Neural crest cell (in vitro differentiated cells): ENCODE data around the gene PYGL. TPM values are rescaled to one million over a fixed set of nuclear protein-coding genes. Genes with fewer than 3 reads are reported as not detected.

Experiments used
- DNase-seq: peaks from one replicate; pipeline ENCODE4 v3.0.0; 2021; ENCODE audit warnings: low read depth, mixed read lengths, low spot score
- H3K27ac Mint-ChIP-seq: one replicate; pipeline ENCODE4 v1.8.0; 2021; ENCODE audit warnings: mild to moderate bottlenecking, mixed read lengths; ENCODE audit not compliant: unreplicated experiment
- H3K27me3 Mint-ChIP-seq: 2 replicates; pipeline ENCODE4 v1.8.0; 2021; ENCODE audit warnings: low read depth, mild to moderate bottlenecking, mixed read lengths
- H3K36me3 Mint-ChIP-seq: 2 replicates; pipeline ENCODE4 v1.8.0; 2021; ENCODE audit warnings: low read depth, mild to moderate bottlenecking, mixed read lengths
- H3K4me1 Mint-ChIP-seq: 2 replicates; pipeline ENCODE4 v1.8.0; 2021; ENCODE audit warnings: mixed read lengths
- H3K4me3 Mint-ChIP-seq: one replicate; pipeline ENCODE4 v1.8.0; 2021; ENCODE audit warnings: mild to moderate bottlenecking, mixed read lengths
- H3K9me3 Mint-ChIP-seq: 2 replicates; pipeline ENCODE4 v1.8.0; 2021; ENCODE audit warnings: mixed read lengths
- CTCF ChIP-seq: fragments of 200-600 bp; sonication (generic); conservative IDR thresholded peaks from 2 replicates; pipeline ENCODE4 v1.5.0; 2021; ENCODE audit warnings: antibody characterized with exemption, mild to moderate bottlenecking
- total RNA-seq: library from RNA; stranded (reverse); gene quantifications from 2 replicates; pipeline ENCODE4 v1.2.1, GENCODE V29; 2021

PYGL gene
- total RNA-seq, 1 donor from 2014 or later: 45.3 TPM

GRCh38 chr14:50892255-50892654 is 52.0 kb downstream of the PYGL start:
- Mint-ChIP-seq H3K9me3 (no peaks in the 10 kb centered on the region), H3K27me3 (no peaks in the 10 kb centered on the region), H3K4me3 (no peak overlapping the region), H3K27ac (no peak overlapping the region), H3K4me1 (peaks cover 8% of the 10 kb centered on the region), H3K36me3 (no peaks in the 10 kb centered on the region)
- no peak for DNase-seq
- TF ChIP-seq CTCF: no peak

GRCh38 chr14:50887476-50887875 is 56.8 kb downstream of the PYGL start:
- no peak for TF ChIP-seq CTCF
- peaks cover 8% of the 10 kb centered on the region for H3K4me1 Mint-ChIP-seq
- no peak overlapping the region for H3K4me3 Mint-ChIP-seq
- no peaks in the 10 kb centered on the region for H3K27me3 Mint-ChIP-seq
- H3K36me3 Mint-ChIP-seq: no peaks in the 10 kb centered on the region
- H3K27ac Mint-ChIP-seq: no peak overlapping the region
- DNase-seq: no peak
- H3K9me3 Mint-ChIP-seq: no peaks in the 10 kb centered on the region

GRCh38 chr14:50883827-50884197 is 60.5 kb downstream of the PYGL start:
- no peaks in the 10 kb centered on the region for H3K36me3 Mint-ChIP-seq
- no peaks in the 10 kb centered on the region for H3K4me1 Mint-ChIP-seq
- H3K4me3 Mint-ChIP-seq: no peak overlapping the region
- no peak for TF ChIP-seq CTCF
- H3K27me3 Mint-ChIP-seq: peaks cover 5% of the 10 kb centered on the region
- no peak overlapping the region for H3K27ac Mint-ChIP-seq
- no peaks in the 10 kb centered on the region for H3K9me3 Mint-ChIP-seq
- no peak for DNase-seq

- Mint-ChIP-seq H3K36me3 (no peaks in the 10 kb centered on the region), H3K27ac (no peak overlapping the region)
These were observed 61.1 kb downstream of the PYGL start for GRCh38 chr14:50882932-50883826.

GRCh38 chr14:50875359-50876070 is 68.8 kb downstream of the PYGL start:
- peaks cover 3% of the 10 kb centered on the region for H3K36me3 Mint-ChIP-seq
- H3K9me3 Mint-ChIP-seq: no peaks in the 10 kb centered on the region
- no peak for DNase-seq
- H3K4me3 Mint-ChIP-seq: no peak overlapping the region
- peaks cover 14% of the 10 kb centered on the region for H3K4me1 Mint-ChIP-seq
- TF ChIP-seq CTCF: no peak
- no peak overlapping the region for H3K27ac Mint-ChIP-seq
- peaks cover 58% of the 10 kb centered on the region for H3K27me3 Mint-ChIP-seq

More at GRCh38 chr14:50882932-50883826, 61.1 kb downstream of the PYGL start:
- H3K27me3 Mint-ChIP-seq: peaks cover 5% of the 10 kb centered on the region
- H3K9me3 Mint-ChIP-seq: no peaks in the 10 kb centered on the region
- TF ChIP-seq CTCF: no peak
- H3K4me1 Mint-ChIP-seq: no peaks in the 10 kb centered on the region
- no peak for DNase-seq
- H3K4me3 Mint-ChIP-seq: no peak overlapping the region
